Ectodermal cell (in vitro differentiated cells): ENCODE data around the gene SPTLC3.

Experiments used
- H3K27ac ChIP-seq: 2 replicates; pipeline ENCODE4 v1.7.0; 2013; ENCODE audit warnings: mild to moderate bottlenecking, low read depth, low read length; ENCODE audit not compliant: insufficient read depth, poor library complexity, severe bottlenecking
- H3K27me3 ChIP-seq: 2 replicates; pipeline ENCODE4 v1.7.0; 2013; ENCODE audit warnings: mild to moderate bottlenecking, low read length; ENCODE audit not compliant: insufficient read depth, control insufficient read depth, poor library complexity, severe bottlenecking
- H3K36me3 ChIP-seq: one replicate; pipeline ENCODE4 v1.7.0; 2013; ENCODE audit warnings: low read length; ENCODE audit not compliant: control insufficient read depth, insufficient read depth
- H3K4me1 ChIP-seq: one replicate; pipeline ENCODE4 v1.7.0; 2013; ENCODE audit warnings: low read length; ENCODE audit not compliant: control insufficient read depth, insufficient read depth
- H3K4me3 ChIP-seq: 2 replicates; pipeline ENCODE4 v1.7.0; 2013; ENCODE audit warnings: low read depth, low read length, control low read depth; ENCODE audit not compliant: insufficient read depth
- H3K9me3 ChIP-seq: 2 replicates; pipeline ENCODE4 v1.7.0; 2013; ENCODE audit warnings: mild to moderate bottlenecking, low read length, moderate library complexity; ENCODE audit not compliant: control insufficient read depth
- WGBS, 2 experiments: methylation state at CpG; one replicate each; pipeline ENCODE4 v1.1.7; 2013; ENCODE audit warnings: missing lambda C conversion rate in 2 of 2; 5-methylcytosine and 5-hydroxymethylcytosine counted together

The SPTLC3 gene

DNA sequence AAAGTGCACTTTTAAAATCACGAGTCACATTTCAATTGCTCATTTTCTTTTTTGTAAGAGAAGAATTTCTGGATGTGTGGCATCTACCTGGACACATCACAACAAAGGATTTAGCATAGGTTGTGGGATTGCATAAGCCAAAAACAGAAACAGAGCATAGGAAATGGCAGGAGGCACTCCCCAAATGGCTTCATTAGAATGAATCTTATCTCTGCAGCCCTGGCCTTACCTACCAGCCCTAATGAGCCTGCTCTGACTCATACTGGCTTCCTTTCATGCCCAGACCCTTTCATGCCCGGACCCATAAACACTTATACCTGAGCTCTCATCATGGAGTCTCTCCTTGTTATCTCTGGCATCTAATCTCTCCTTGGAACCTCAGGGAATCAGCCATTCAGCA lies 23.9 kb upstream of the SPTLC3 start:
- WGBS, 2 experiments = 96 to 97% methylated on average over 2 of the region's 2 CpGs
- Histone ChIP-seq H3K27ac (no peak overlapping the region), H3K9me3 (no peaks in the 10 kb centered on the region), H3K4me1 (no peaks in the 10 kb centered on the region), H3K4me3 (no peak overlapping the region), H3K27me3 (no peaks in the 10 kb centered on the region), H3K36me3 (no peaks in the 10 kb centered on the region)

DNA sequence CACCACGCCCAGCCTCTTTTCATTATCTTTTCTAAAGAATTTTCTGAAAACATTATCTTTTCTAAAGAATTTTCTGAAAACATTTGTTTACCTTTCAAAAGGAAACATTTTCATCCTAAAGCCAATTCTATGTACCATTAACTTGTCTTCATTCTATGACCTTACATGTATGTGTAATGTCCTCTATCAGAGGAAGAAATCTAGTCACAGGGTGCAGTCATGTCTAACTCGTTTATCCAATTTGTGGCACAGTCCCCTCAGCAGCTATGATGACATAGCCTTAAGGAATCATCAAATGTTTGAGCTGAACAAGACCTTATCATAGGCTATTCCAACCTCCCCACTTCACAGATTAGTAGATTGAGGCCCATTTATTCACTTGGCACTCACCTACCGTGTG lies 21.5 kb upstream of the SPTLC3 start:
- WGBS, 2 experiments = 92 to 94% methylated on average over 3 of the region's 3 CpGs
- H3K27ac ChIP-seq = no peak overlapping the region

DNA sequence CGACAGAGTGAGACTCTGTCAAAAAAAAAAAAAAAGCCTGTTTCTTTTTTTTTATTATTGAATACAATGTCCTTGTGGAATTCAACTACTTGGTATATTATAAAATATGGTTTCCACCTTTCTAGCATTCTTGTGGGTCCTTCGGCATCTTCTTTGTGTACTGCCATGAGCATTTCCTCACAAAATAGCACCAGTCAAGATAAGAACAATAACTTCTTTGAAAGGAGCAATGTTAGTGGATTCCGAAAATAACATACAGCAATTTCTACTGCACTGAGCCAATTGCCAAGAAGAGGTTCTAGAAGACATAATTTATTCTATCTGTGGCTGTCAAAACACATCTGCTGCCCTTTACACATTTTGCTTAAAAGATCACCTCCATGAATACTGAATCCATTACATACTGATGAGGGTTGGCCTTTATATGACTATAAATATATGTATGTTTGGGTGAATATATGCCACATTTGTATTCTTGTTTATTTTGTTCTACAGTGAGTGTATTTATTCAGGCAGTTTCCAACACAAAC lies 19.1 kb upstream of the SPTLC3 start:
- no peak overlapping the region for H3K4me3 ChIP-seq
- no peaks in the 10 kb centered on the region for H3K4me1 ChIP-seq
- no peaks in the 10 kb centered on the region for H3K27me3 ChIP-seq
- no peaks in the 10 kb centered on the region for H3K36me3 ChIP-seq
- H3K9me3 ChIP-seq = no peaks in the 10 kb centered on the region
- WGBS, 2 experiments = 96% methylated on average over 2 to 3 of the region's 3 CpGs
- no peak overlapping the region for H3K27ac ChIP-seq

More for the DNA sequence above, 21.5 kb upstream of the SPTLC3 start:
- Histone ChIP-seq H3K9me3 (no peaks in the 10 kb centered on the region), H3K4me3 (no peak overlapping the region), H3K27me3 (no peaks in the 10 kb centered on the region), H3K4me1 (no peaks in the 10 kb centered on the region), H3K36me3 (no peaks in the 10 kb centered on the region)

DNA sequence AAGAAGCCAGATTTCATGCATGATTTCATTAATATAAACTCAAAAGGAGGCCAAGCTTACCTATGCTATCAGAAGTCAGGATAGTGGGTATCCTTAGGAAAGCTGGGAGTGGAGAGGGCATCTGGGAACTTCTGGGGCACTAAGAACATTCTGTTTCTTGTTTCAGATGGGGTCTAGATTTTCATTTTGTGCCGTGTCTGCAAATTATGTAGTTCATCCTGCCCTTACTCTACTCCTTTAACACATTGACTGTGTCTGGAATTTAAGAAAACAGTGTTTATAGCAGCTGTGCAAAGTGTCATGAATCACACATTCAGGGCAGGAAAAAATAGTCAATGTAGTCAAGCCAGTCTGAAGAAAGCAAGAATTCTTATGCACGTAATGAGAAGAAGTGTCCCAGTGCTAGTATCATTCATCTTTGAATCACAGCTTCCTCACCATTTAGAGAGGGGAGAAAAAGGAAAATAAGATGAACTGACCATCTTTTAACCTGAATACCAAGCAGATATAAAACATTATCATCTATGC lies 11.6 kb upstream of the SPTLC3 start:
- Histone ChIP-seq H3K4me1 (no peaks in the 10 kb centered on the region), H3K4me3 (no peak overlapping the region), H3K36me3 (no peaks in the 10 kb centered on the region), H3K9me3 (no peaks in the 10 kb centered on the region), H3K27me3 (no peaks in the 10 kb centered on the region), H3K27ac (no peak overlapping the region)
- 80 to 85% methylated on average over 1 of the region's 2 CpGs for WGBS, 2 experiments

DNA sequence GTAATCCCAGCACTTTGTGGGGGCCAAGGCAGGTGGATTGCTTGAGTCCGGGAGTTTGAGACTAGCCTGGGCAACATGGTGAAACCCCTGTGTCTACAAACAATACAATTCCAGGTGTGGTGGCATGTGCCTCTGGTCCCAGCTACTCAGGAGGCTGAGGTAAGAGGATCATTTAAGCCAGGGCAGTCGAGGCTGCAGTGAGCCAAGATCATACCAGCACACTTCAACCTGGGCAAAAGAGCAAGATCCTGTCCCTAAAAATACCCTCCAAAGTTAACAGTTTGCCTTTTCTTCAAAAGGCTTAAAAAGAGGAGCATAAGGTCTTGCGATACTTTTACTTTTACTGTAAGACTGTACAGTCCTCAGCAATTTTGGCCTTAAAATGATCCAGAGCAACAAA lies 10.7 kb upstream of the SPTLC3 start:
- Histone ChIP-seq H3K27me3 (no peaks in the 10 kb centered on the region), H3K36me3 (no peaks in the 10 kb centered on the region), H3K4me1 (no peaks in the 10 kb centered on the region), H3K4me3 (no peak overlapping the region), H3K27ac (no peak overlapping the region), H3K9me3 (no peaks in the 10 kb centered on the region)
- WGBS, 2 experiments = 92 to 93% methylated on average over 3 of the region's 3 CpGs

DNA sequence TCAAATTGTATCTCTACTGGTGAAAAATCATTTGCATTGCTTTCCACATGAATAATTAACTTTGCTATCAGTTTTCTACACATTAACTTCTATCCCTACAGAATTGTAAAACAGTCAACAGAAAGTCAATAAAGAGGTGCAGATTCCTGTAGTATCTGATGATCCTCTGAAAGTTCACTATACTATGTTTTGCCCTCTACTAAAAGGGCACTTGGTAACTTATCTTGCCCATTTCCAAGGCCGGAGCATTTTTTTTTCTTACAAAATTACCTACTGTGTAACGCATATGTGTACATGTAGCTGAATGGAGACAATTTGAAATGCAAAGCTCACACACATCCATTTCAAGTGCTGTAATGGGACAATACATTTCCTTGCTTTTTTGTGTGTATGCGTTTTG lies 9.6 kb upstream of the SPTLC3 start:
- H3K27me3 ChIP-seq = no peaks in the 10 kb centered on the region
- H3K36me3 ChIP-seq = no peaks in the 10 kb centered on the region
- H3K4me1 ChIP-seq = no peaks in the 10 kb centered on the region
- H3K27ac ChIP-seq = no peak overlapping the region
- H3K9me3 ChIP-seq = no peaks in the 10 kb centered on the region
- whole genome bisulfite sequencing, 2 experiments = 100% methylated on average over 2 of the region's 3 CpGs
- H3K4me3 ChIP-seq = no peak overlapping the region

DNA sequence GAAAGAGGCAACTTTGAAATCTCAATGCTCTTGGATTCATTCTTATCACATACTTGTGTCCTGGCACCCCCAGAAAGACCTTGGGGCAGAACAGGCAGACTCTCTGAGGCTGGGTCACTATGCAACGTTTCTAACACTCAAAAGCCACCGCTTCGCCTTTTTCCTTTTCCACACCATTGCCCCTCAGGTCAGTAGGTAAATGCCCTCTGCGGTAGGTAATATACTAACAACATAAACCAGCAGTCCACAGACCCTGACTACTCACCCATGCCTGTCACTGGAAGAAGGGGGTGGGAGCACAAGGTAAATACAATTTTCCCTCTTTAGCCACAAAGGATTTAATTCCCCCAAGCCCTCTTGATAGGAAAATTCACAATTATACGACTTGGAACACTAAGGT lies 6.5 kb upstream of the SPTLC3 start:
- 94 to 98% methylated on average over 5 of the region's 5 CpGs for WGBS, 2 experiments
- H3K36me3 ChIP-seq = no peaks in the 10 kb centered on the region
- no peak overlapping the region for H3K4me3 ChIP-seq
- H3K4me1 ChIP-seq = no peaks in the 10 kb centered on the region
- H3K9me3 ChIP-seq = no peaks in the 10 kb centered on the region
- H3K27ac ChIP-seq = no peak overlapping the region
- H3K27me3 ChIP-seq = no peaks in the 10 kb centered on the region

DNA sequence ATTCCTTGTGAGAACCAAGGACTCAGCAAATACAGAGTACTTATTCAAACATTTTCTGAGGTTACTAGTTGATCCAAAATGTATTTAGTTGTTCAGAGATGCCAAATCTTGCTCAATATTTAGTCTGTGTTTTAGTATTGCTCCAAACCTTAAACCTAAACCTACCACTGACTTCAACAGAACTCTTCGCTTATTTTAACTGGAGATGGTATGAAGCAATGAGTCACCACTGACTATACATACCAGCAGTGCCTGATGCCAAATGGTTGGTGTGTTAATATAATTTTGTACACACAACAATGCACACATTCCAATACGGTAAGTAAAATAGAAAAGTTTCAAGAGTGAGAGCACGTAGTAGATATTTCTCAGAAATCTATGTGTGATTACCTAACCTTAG lies 1.9 kb upstream of the SPTLC3 start:
- no peak overlapping the region for H3K4me3 ChIP-seq
- no peaks in the 10 kb centered on the region for H3K36me3 ChIP-seq
- H3K27ac ChIP-seq = no peak overlapping the region
- no peaks in the 10 kb centered on the region for H3K27me3 ChIP-seq
- peaks cover 11% of the 10 kb centered on the region for H3K4me1 ChIP-seq
- H3K9me3 ChIP-seq = no peaks in the 10 kb centered on the region
- WGBS, 2 experiments = 67% methylated on average over 3 of the region's 3 CpGs; no CpG with 5 or more reads in 1 of the 2 experiments

DNA sequence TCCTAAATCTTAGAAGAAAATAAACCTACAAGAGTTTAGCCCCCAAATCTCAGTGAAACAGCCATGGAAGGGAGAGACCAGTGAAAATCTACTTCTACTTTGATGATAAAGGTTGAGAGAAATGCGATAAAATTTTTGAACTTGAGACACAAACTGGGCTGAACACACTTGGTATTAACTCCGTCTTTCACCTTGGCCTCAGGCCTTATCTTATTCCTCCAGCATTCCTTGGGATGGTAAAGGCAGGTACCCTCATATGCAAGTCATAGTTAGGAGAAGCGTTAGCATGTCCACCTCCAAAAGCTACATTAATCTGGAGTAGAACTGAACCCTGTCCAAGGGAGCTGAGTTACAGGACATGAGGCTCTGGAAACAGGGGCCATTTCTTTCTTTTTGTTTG lies 1.2 kb upstream of the SPTLC3 start:
- H3K4me1 ChIP-seq = peaks cover 15% of the 10 kb centered on the region
- no peaks in the 10 kb centered on the region for H3K36me3 ChIP-seq
- WGBS, 2 experiments = 63% methylated on average over 3 of the region's 3 CpGs
- no peak overlapping the region for H3K27ac ChIP-seq
- H3K4me3 ChIP-seq = no peak overlapping the region
- no peaks in the 10 kb centered on the region for H3K27me3 ChIP-seq
- H3K9me3 ChIP-seq = no peaks in the 10 kb centered on the region

DNA sequence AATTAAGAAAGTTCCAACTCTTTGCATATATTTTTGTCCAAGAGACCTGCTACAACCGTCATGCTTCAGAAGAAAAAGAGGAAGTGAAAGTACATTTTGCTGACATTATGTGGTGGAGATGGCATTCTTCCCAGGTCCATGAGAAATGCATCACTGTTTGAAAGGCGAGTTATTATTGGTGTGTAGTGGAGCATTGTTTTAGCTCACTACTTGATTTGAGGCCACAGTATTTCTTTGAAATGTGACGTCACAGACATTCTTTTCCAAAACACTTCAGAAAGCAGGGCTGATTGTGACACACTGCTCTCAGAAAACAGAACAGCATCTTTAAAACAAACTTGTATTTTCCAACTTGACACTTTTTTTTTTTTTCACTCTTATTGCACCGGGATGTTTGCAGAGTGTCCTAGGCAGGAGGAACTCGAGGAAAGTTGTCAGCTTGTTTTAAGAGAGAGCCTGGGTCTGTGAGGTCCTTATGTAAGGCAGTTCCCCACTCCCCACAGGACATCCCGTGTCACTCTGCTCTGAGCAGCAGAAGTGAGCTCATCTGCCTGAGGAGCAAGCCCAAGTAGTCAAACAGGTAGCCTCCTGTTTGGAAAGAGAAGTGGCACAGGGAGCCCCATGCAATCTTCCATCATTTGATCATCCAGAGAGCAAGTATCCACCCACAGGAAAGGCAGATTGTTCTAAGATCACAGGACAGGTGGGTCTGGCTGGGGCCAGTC lies 1.1 kb downstream of the SPTLC3 start:
- Histone ChIP-seq H3K27ac (no peak overlapping the region), H3K9me3 (no peaks in the 10 kb centered on the region), H3K36me3 (no peaks in the 10 kb centered on the region), H3K27me3 (no peaks in the 10 kb centered on the region), H3K4me3 (no peak overlapping the region), H3K4me1 (peaks cover 30% of the 10 kb centered on the region)
- 89% methylated on average over 5 to 6 of the region's 6 CpGs for WGBS, 2 experiments
